AG10803 (cell line): Measurements from ENCODE around the gene CYFIP1.

ENCODE experiments used
- DNase-seq: peaks from one replicate; pipeline ENCODE4 v3.0.0; 2010; ENCODE audit warnings: low read depth
- H3K4me3 ChIP-seq: 2 replicates; pipeline ENCODE4 v1.5.1; 2011; ENCODE audit warnings: mild to moderate bottlenecking, low read length, control low read depth
- TF ChIP-seq, protein P1 (sequence below): conservative IDR thresholded peaks from 2 replicates; pipeline ENCODE4 v1.5.1; 2011; ENCODE audit warnings: mild to moderate bottlenecking, low read length, control low read depth, inconsistent platforms

CYFIP1 gene

DNA sequence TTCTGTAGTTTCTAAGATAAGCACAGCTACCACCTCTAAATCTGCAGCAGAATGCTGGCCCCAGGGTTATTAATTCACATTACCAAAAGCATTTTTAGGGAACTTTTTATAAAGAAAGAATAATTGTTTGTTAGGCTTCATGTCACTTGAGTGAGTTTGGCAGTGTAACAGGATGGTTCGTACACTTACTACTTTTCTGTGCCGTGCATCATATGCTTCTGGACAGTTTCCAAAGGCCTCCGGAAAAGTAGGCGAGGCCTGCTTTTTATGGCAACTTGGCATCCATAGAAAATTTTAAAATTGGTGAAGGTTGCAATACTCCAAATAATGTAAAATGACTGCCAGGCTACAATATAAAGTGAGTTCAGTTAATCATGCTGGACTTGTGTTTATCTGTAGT, 111.7 kb downstream of the CYFIP1 start:
- no peak for DNase-seq
- TF ChIP-seq, protein P1, sequence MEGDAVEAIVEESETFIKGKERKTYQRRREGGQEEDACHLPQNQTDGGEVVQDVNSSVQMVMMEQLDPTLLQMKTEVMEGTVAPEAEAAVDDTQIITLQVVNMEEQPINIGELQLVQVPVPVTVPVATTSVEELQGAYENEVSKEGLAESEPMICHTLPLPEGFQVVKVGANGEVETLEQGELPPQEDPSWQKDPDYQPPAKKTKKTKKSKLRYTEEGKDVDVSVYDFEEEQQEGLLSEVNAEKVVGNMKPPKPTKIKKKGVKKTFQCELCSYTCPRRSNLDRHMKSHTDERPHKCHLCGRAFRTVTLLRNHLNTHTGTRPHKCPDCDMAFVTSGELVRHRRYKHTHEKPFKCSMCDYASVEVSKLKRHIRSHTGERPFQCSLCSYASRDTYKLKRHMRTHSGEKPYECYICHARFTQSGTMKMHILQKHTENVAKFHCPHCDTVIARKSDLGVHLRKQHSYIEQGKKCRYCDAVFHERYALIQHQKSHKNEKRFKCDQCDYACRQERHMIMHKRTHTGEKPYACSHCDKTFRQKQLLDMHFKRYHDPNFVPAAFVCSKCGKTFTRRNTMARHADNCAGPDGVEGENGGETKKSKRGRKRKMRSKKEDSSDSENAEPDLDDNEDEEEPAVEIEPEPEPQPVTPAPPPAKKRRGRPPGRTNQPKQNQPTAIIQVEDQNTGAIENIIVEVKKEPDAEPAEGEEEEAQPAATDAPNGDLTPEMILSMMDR: no peak
- H3K4me3 ChIP-seq: no peak overlapping the region

GRCh38 chr15:22867886-22868285, 112.3 kb downstream of the CYFIP1 start:
- no peak for DNase-seq
- H3K4me3 ChIP-seq: no peak overlapping the region
- TF ChIP-seq, protein P1: no peak

- no peak overlapping the region for H3K4me3 ChIP-seq
- TF ChIP-seq, protein P1: no peak
- no peak for DNase-seq
These were observed 114.1 kb downstream of the CYFIP1 start for GRCh38 chr15:22866079-22866478.

- no peak overlapping the region for H3K4me3 ChIP-seq
- TF ChIP-seq, protein P1: no peak
- DNase-seq: no peak
These were observed 116.8 kb downstream of the CYFIP1 start for GRCh38 chr15:22863356-22863755.

GRCh38 chr15:22861161-22861560, 119.0 kb downstream of the CYFIP1 start:
- TF ChIP-seq, protein P1: no peak
- H3K4me3 ChIP-seq: no peak overlapping the region
- DNase-seq: no peak

DNA sequence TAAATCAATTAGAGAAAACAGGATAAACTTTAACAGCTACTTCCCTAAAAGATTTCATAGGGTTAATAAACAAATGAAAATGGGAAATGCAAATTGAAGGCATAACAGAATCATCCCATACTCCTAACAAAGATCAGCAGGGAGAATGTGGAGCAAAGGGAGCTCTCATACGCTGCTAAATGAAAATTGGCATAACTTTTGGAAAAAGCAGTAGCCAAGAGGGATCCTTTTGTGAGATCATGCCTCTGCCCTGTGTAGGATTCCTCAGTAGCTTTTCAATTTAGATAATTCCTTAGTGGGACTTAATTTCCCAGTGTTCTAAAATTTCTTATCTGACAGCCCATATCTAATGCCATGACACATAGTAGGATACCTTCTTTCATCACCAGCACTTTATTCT, 123.5 kb downstream of the CYFIP1 start:
- TF ChIP-seq, protein P1: no peak
- no peak for DNase-seq
- H3K4me3 ChIP-seq: no peak overlapping the region

DNA sequence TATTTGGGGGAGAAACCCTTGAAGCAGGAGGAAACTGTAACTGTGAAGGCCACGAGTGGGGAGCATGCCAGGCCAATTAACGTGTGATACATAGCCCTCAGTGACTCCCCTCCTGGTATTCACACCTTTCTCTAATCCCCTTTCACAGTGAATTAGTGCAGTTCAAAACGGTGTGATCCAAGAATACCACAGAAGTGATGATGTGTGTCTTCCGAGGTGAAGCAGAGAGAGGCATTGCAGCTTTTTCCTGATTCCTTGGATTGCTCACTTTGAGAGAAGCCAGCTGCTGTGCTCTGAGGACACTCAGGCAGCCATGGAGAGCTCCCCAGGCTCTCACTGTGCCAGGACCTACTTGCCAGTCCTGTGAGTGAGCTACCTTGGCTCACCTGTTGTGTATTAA, 124.4 kb downstream of the CYFIP1 start:
- TF ChIP-seq, protein P1: no peak
- DNase-seq: no peak
- no peak overlapping the region for H3K4me3 ChIP-seq
